Activated CD8-positive, alpha-beta T cell treated with anti-CD3 and anti-CD28 coated beads for 36 hours (primary cell): ENCODE results near the gene ABI1. TPM values are rescaled to one million over a fixed set of nuclear protein-coding genes. Genes with fewer than 3 reads are reported as not detected.

Source experiments
- ATAC-seq: fragments of 200-7000 bp; cut with Tn5 transposase; one replicate; pipeline ENCODE4 v1.10.0; 2021; ENCODE audit warnings: mild to moderate bottlenecking, moderate library complexity
- CTCF ChIA-PET: fragments of 350-600 bp; sonication (Branson Sonifier 250); formaldehyde crosslinking; loops from one replicate; lab custom pipeline; 2021; ENCODE audit warnings: antibody characterized with exemption; lab: Charles Lee
- POLR2A ChIA-PET: fragments of 350-600 bp; sonication (Branson Sonifier 250); formaldehyde crosslinking; loops from one replicate; lab custom pipeline; 2021; ENCODE audit warnings: antibody characterized with exemption; lab: Charles Lee
- DNase-seq: peaks from one replicate; pipeline ENCODE4 v3.0.0-alpha.2; 2020
- H3K27ac Mint-ChIP-seq: one replicate; pipeline ENCODE4 v1.8.0; 2021; ENCODE audit warnings: mild to moderate bottlenecking, mixed read lengths
- H3K27me3 Mint-ChIP-seq: one replicate; pipeline ENCODE4 v1.8.0; 2021; ENCODE audit warnings: mixed read lengths
- H3K36me3 Mint-ChIP-seq: one replicate; pipeline ENCODE4 v1.8.0; 2021; ENCODE audit warnings: low read depth, mixed read lengths
- H3K4me1 Mint-ChIP-seq: one replicate; pipeline ENCODE4 v1.8.0; 2021; ENCODE audit warnings: low read depth, mixed read lengths
- H3K4me3 Mint-ChIP-seq: one replicate; pipeline ENCODE4 v1.8.0; 2021; ENCODE audit warnings: mild to moderate bottlenecking, moderate library complexity, mixed read lengths
- H3K9me3 Mint-ChIP-seq: one replicate; pipeline ENCODE4 v1.8.0; 2021; ENCODE audit warnings: mixed read lengths
- intact Hi-C: fragments of 100-400 bp; cut with micrococcal nuclease; formaldehyde crosslinking; loops from one replicate; pipeline ENCODE4 v1.10.0; 2022
- total RNA-seq, 2 experiments: library from RNA; stranded (reverse); gene quantifications; one replicate each; pipeline ENCODE4 v1.2.3, GENCODE V29; 2021
- TF ChIP-seq, protein P1 (sequence below): fragments of 200-600 bp; IDR thresholded peaks from one replicate; pipeline ENCODE4 v1.8.0; 2022; ENCODE audit warnings: antibody characterized with exemption, mild to moderate bottlenecking

ABI1 gene
- total RNA-seq, 2 experiments from 2014 or later, result 32.4 to 37.2 TPM

DNA sequence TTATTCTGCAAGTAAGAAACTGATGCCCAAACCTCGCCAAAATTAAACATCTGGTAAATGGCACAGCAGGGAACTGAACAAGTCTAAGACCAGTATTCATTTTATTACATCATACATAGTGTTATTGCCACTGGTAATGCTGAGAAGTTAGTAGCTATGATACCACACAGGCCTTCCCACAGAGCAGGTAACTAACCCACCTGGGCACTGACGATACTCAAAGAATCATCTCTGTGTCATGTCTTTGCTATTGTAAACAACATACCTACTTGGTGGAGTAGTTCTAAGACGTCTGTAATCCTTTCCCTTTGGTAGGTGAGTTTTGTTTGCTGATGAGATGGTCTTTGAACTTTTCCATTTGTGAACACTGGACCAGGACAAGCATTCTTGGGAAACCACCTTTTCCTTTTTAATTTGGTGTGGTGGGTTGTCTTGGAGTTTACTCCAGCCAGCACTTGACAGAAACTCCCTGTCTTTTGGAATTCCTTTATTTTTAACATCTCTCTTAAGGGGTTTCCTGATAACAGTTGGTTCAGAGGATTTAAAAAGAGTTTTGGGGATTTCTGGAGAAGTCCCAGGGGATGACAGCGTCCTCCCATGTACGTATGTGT, 122.4 kb downstream of the ABI1 start:
- ATAC-seq, result no peak
- peaks cover 34% of the 10 kb centered on the region for H3K4me1 Mint-ChIP-seq
- TF ChIP-seq, protein P1, sequence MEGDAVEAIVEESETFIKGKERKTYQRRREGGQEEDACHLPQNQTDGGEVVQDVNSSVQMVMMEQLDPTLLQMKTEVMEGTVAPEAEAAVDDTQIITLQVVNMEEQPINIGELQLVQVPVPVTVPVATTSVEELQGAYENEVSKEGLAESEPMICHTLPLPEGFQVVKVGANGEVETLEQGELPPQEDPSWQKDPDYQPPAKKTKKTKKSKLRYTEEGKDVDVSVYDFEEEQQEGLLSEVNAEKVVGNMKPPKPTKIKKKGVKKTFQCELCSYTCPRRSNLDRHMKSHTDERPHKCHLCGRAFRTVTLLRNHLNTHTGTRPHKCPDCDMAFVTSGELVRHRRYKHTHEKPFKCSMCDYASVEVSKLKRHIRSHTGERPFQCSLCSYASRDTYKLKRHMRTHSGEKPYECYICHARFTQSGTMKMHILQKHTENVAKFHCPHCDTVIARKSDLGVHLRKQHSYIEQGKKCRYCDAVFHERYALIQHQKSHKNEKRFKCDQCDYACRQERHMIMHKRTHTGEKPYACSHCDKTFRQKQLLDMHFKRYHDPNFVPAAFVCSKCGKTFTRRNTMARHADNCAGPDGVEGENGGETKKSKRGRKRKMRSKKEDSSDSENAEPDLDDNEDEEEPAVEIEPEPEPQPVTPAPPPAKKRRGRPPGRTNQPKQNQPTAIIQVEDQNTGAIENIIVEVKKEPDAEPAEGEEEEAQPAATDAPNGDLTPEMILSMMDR, result no peak
- H3K27ac Mint-ChIP-seq, result peak overlapping the region; percentile 80
- H3K4me3 Mint-ChIP-seq, result no peak overlapping the region
- H3K27me3 Mint-ChIP-seq, result no peaks in the 10 kb centered on the region
- no peaks in the 10 kb centered on the region for H3K9me3 Mint-ChIP-seq
- POLR2A ChIA-PET, result no interaction called here
- intact Hi-C loops, result loop anchor here (5.0 kb wide), 1 partner anchor 119 kb away; no protein-coding TSS in a partner anchor
- CTCF ChIA-PET, result interaction anchor here (1.4 kb wide), 1 partner anchor 12 kb away, joined by 4 read pairs; no protein-coding TSS in a partner anchor
- DNase-seq, result no peak
- H3K36me3 Mint-ChIP-seq, result peaks cover 71% of the 10 kb centered on the region

DNA sequence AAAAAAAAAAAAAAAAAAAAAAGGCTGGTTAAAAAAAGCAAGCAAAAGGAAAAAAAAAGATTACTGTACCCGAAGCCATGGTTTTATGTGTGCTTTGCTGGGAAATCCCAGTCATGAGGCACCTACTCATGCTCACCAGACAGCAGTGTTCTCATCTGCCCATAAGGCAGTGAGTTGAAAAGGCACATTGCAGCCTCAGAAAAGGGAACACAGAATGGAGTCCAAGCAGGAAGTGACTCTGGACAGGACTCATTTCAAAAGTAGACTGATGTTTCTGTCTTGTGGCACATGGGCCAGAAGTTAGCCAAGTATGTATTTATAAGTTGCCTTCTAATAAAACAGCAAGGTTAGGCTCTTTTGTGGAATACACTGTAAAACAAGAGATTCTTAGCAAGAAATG, 123.0 kb downstream of the ABI1 start:
- Mint-ChIP-seq H3K27me3 (no peaks in the 10 kb centered on the region), H3K36me3 (peaks cover 67% of the 10 kb centered on the region), H3K4me3 (no peak overlapping the region), H3K4me1 (peaks cover 34% of the 10 kb centered on the region), H3K9me3 (no peaks in the 10 kb centered on the region), H3K27ac (peak overlapping the region; percentile 80)
- intact Hi-C loops, result loop anchor here (5.0 kb wide), 1 partner anchor 120 kb away; no protein-coding TSS in a partner anchor
- ATAC-seq (peak; percentile 92), DNase-seq (peak; percentile 60)
- TF ChIP-seq, protein P1, result no peak
- CTCF ChIA-PET, result no interaction called here
- POLR2A ChIA-PET, result no interaction called here

DNA sequence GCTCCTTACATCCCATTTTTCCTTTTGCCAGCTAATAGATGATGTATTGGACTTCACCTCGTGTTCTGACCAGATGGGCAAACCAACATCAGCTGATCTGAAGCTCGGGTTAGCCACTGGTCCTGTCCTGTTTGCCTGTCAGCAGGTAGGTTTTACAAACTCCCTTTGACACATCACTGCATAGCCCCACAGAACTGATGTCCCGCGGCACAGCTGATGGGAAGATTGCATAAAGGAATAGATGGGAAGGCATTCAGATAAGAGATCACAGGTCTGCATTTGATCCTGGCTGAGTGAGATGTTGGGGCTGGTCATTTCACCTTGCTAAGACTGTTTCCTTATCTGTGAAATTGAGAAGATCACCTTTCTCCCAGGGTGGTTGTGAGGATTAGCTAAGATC, 125.3 kb downstream of the ABI1 start:
- Mint-ChIP-seq H3K27ac (no peak overlapping the region), H3K9me3 (no peaks in the 10 kb centered on the region), H3K4me1 (peaks cover 28% of the 10 kb centered on the region), H3K36me3 (peaks cover 53% of the 10 kb centered on the region), H3K27me3 (no peaks in the 10 kb centered on the region), H3K4me3 (no peak overlapping the region)
- intact Hi-C loops, result loop anchor here (5.0 kb wide), 1 partner anchor 122 kb away; no protein-coding TSS in a partner anchor
- TF ChIP-seq, protein P1, result no peak
- no peak for ATAC-seq
- POLR2A ChIA-PET, result no interaction called here
- CTCF ChIA-PET, result interaction anchor here (0.9 to 3.4 kb wide), 2 partner anchors 9 to 146 kb away, joined by 3 to 28 read pairs; no protein-coding TSS in a partner anchor
- DNase-seq, result no peak

DNA sequence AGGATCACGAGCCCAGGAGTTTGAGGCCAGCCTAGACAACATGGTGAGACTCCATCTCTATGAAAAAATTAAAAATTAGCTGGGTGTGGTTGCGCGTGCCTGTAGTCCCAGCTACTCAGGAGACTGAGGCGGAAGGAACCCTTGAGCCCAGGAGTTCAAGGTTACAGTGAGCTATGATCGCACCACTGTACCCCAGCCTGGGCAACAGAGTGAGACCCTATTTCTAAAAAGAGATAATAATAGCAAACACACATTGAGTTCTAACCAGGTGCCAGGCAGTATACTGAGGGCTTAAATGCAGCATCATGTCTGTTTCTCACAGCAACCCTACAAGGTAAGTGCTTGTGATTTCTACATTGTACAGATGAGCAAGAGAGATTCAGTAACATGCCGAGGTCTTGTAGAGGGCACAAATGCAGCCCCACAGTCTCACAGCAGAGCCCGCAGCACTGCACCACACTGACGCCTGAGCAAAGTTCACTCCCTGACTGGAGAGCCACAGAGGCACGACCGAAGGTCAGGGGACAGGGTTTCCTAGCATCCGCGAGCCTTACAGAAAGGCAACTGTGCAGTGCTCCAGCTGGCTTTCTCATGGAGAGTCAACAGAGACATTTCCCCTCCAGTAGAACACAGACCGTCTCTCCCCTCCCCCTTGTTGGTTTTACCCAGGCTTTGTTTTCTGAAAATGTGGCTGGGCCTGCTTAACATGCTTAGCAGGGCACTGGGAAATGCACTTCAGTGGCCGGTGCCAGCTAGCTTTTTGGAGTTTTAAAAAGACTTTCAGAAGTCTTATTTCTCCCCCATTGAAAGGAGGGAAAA, 126.8 kb downstream of the ABI1 start:
- H3K27ac Mint-ChIP-seq, result no peak overlapping the region
- H3K9me3 Mint-ChIP-seq, result no peaks in the 10 kb centered on the region
- peaks cover 22% of the 10 kb centered on the region for H3K4me1 Mint-ChIP-seq
- DNase-seq, result no peak
- peaks cover 48% of the 10 kb centered on the region for H3K36me3 Mint-ChIP-seq
- ChIA-PET CTCF (interaction anchor here (1.5 to 3.4 kb wide), 2 partner anchors 8 to 148 kb away, joined by 4 to 28 read pairs; no protein-coding TSS in a partner anchor), POLR2A (no interaction called here)
- TF ChIP-seq, protein P1, result no peak
- no peak for ATAC-seq
- no peak overlapping the region for H3K4me3 Mint-ChIP-seq
- H3K27me3 Mint-ChIP-seq, result no peaks in the 10 kb centered on the region
- intact Hi-C loops, result no loop called here

DNA sequence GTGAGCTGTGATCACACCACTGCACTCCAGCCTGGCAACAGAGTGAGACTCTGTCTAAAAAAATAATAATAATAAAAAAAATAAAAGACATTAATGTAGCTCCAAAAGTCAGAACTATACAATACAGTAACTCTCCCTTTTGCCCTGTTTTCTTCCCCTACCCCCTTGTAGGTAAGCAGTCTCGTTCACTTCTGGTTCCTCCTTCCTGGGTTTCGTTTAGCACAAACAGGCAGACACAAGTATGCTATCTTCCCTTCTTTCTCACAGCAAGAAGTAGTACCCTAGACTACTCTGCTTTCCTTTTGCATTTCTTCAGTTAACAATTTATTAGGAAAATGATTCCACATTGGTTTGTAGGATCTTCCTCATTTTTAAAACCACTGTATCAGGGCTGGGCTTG, 130.2 kb downstream of the ABI1 start:
- H3K36me3 Mint-ChIP-seq, result peaks cover 37% of the 10 kb centered on the region
- TF ChIP-seq, protein P1, result no peak
- H3K27me3 Mint-ChIP-seq, result no peaks in the 10 kb centered on the region
- POLR2A ChIA-PET, result no interaction called here
- CTCF ChIA-PET, result no interaction called here
- no peaks in the 10 kb centered on the region for H3K4me1 Mint-ChIP-seq
- ATAC-seq (no peak), DNase-seq (no peak)
- no peaks in the 10 kb centered on the region for H3K9me3 Mint-ChIP-seq
- intact Hi-C loops, result no loop called here
- H3K4me3 Mint-ChIP-seq, result no peak overlapping the region
- no peak overlapping the region for H3K27ac Mint-ChIP-seq
